BJ (cell line): ENCODE results near the gene TP53BP1. TPM values are rescaled to one million over a fixed set of nuclear protein-coding genes. Genes with fewer than 3 reads are reported as not detected.

ENCODE experiments used
- CTCF ChIA-PET: fragments of 350-600 bp; formaldehyde crosslinking; extraction: SDS; loops from one replicate; lab custom pipeline; 2021; ENCODE audit warnings: antibody characterized with exemption, inconsistent platforms; lab: Yijun Ruan, JAX
- POLR2A ChIA-PET: fragments of 300-600 bp; sonication (Branson Sonifier 250); formaldehyde crosslinking; extraction: SDS; loops from one replicate; lab custom pipeline; 2021; ENCODE audit warnings: antibody characterized with exemption; lab: Charles Lee
- DNase-seq: peaks from one replicate; pipeline ENCODE4 v3.0.0-alpha.2; 2011; ENCODE audit warnings: low read depth
- H3K27me3 ChIP-seq: 2 replicates; pipeline ENCODE4 v1.6.0; 2011; ENCODE audit warnings: low read length; ENCODE audit not compliant: control insufficient read depth, insufficient read depth
- H3K36me3 ChIP-seq: 2 replicates; pipeline ENCODE4 v1.5.1; 2011; ENCODE audit warnings: low read length; ENCODE audit not compliant: control insufficient read depth, insufficient read depth
- H3K4me3 ChIP-seq: 2 replicates; pipeline ENCODE4 v1.5.1; 2011; ENCODE audit warnings: low read depth, mild to moderate bottlenecking, control low read depth, low read length
- polyA plus RNA-seq: library from polyadenylated mRNA; depleted of rRNA; stranded (reverse); fragments of >200 nt; gene quantifications from 2 replicates; pipeline ENCODE4 v1.2.3, GENCODE V29; 2011
- TF ChIP-seq, protein P1 (sequence below): IDR thresholded peaks from 2 replicates; pipeline ENCODE4 v1.5.1; 2011; ENCODE audit warnings: low read depth, mild to moderate bottlenecking, control low read depth, inconsistent platforms, low read length, moderate library complexity; ENCODE audit not compliant: insufficient read depth

TP53BP1 gene
- polyA plus RNA-seq, 1 experiment, result 48.3 TPM

DNA sequence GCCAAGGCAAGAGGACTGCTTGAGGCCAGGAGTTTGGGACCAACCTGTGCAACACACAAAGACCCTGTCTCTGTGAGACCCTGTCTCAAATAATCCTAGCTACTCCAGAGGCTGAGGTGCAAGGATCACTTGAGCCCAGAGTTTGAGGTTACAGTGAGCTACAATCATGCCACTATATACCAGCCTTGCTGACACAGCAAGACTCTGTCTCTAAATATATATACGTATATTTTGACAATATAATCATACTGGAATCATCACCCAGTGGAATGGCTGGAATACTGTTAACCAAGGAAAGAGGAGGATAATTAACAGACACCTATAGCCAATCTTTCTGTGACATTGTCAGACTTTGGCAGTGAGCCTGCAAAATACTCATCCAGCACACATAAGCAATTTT lies 15.5 kb upstream of the TP53BP1 start:
- no peaks in the 10 kb centered on the region for H3K36me3 ChIP-seq
- no peak for DNase-seq
- TF ChIP-seq, protein P1, sequence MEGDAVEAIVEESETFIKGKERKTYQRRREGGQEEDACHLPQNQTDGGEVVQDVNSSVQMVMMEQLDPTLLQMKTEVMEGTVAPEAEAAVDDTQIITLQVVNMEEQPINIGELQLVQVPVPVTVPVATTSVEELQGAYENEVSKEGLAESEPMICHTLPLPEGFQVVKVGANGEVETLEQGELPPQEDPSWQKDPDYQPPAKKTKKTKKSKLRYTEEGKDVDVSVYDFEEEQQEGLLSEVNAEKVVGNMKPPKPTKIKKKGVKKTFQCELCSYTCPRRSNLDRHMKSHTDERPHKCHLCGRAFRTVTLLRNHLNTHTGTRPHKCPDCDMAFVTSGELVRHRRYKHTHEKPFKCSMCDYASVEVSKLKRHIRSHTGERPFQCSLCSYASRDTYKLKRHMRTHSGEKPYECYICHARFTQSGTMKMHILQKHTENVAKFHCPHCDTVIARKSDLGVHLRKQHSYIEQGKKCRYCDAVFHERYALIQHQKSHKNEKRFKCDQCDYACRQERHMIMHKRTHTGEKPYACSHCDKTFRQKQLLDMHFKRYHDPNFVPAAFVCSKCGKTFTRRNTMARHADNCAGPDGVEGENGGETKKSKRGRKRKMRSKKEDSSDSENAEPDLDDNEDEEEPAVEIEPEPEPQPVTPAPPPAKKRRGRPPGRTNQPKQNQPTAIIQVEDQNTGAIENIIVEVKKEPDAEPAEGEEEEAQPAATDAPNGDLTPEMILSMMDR, result no peak
- ChIA-PET POLR2A (no interaction called here), CTCF (interaction anchor here (1.3 kb wide), 1 partner anchor 25 kb away, joined by 3 read pairs; no protein-coding TSS in a partner anchor)
- no peak overlapping the region for H3K4me3 ChIP-seq
- no peaks in the 10 kb centered on the region for H3K27me3 ChIP-seq

DNA sequence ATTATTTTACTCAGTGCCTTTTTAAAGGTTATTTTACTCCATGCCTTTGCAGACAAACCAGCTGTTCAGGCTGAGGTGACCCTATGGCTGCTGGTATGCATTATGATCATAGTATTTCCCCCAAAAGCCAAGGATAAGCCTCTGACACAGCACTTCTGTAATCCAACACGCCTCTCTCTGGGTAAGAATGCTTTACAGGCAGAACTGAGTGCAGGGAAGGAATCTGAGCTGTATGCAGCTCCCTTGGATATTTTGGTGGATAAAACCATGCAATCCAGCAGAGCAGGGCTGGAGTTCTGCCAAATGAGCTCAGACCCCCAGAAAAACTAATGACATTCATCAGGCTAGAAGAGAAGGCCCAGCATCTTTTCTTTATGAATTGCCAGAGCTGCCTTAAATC lies 12.8 kb upstream of the TP53BP1 start:
- ChIA-PET POLR2A (no interaction called here), CTCF (interaction anchor here (0.9 to 1.1 kb wide), 3 partner anchors 8 to 13 kb away, joined by 3 to 6 read pairs (median 3); partner anchors contain the start of gene TP53BP1)
- TF ChIP-seq, protein P1, result no peak
- no peak overlapping the region for H3K4me3 ChIP-seq
- no peak for DNase-seq
- no peaks in the 10 kb centered on the region for H3K27me3 ChIP-seq
- no peaks in the 10 kb centered on the region for H3K36me3 ChIP-seq

DNA sequence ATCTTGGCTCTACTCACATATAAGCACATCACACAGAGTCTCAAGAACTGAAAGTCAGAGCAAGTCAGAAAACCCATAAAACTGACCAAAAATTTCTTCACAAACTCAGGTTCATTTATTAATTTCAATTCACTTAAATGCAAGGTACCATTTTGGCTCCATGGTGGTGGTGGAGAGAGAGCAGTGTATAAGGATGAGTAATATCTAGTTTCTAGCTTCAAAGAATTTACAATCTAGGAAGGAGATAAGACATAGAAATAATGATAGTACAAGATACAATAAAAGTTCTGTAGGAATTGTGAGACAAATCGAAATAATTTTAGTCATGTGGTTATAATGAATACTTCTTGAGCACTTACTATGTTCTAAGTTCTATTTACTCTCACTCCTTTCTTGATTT lies 6.7 kb upstream of the TP53BP1 start:
- POLR2A ChIA-PET, result no interaction called here
- Histone ChIP-seq H3K27me3 (no peaks in the 10 kb centered on the region), H3K4me3 (no peak overlapping the region), H3K36me3 (no peaks in the 10 kb centered on the region)
- TF ChIP-seq, protein P1, result no peak
- CTCF ChIA-PET, result interaction anchor here (0.7 to 3.1 kb wide), 2 partner anchors 15 to 59 kb away, joined by 3 to 17 read pairs; no protein-coding TSS in a partner anchor
- DNase-seq, result no peak

DNA sequence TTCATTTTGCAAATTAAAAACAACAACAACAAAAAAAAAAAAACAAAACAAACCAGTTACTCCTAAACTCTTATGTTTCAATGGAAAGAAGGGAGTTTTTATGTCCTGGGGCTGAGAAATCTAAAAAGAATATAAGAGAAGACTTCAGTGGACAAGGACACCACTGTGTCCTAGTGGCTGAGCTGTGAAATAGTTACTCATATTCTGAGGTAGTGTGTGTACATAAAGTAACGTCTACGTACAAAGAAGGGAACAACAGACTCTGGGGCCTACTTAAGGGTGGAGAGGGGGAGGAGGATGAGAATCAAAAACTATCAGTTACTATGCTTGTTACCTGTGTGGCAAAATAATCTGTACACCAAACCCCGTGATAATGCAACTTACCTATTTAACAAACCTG lies 6.0 kb upstream of the TP53BP1 start:
- H3K4me3 ChIP-seq, result no peak overlapping the region
- ChIA-PET POLR2A (no interaction called here), CTCF (no interaction called here)
- TF ChIP-seq, protein P1, result no peak
- no peaks in the 10 kb centered on the region for H3K36me3 ChIP-seq
- H3K27me3 ChIP-seq, result no peaks in the 10 kb centered on the region
- DNase-seq, result no peak

DNA sequence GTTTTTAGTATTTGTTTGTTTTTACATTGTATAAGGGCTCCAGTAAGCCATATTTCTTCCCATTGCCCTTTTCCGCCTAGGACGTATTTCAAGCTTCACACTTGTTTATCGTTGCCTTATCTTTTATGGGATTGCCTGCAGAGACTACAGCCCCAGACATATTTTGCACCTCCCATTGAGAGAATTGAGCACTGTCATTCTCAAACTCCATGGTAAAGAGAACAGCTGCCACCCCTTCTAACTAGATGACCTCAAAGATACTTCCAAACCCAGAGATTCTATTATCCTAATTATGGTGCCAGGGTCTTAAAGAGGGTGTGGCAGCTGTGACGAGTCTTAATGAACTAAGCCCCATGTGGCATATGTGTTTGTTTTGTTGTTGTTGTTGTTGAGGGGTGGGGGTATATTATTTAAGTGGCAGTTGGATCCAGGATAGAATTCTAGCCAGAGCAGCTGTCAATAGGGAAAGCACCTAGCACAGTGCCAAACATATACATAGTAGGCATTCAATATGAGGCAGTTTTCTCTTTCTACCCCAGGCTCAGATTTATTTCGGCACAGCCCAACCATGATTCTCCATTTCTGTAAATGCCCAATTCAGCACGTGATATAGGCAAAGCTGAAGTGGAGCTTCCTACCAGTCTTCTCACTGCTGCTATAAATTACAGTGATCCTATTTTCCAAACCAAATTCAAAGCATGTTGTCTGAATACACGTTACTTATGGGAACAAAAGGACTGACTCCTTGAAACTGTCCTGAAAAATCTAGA lies 932 bp upstream of the TP53BP1 start:
- H3K4me3 ChIP-seq, result no peak overlapping the region
- POLR2A ChIA-PET, result interaction anchor here (0.5 kb wide), 1 partner anchor 27 kb away, joined by 3 read pairs; no protein-coding TSS in a partner anchor
- TF ChIP-seq, protein P1, result no peak
- no peaks in the 10 kb centered on the region for H3K27me3 ChIP-seq
- no peak for DNase-seq
- no peaks in the 10 kb centered on the region; the same call in 1 of the 2 replicates for H3K36me3 ChIP-seq
- CTCF ChIA-PET, result interaction anchor here (1.2 to 1.5 kb wide), 3 partner anchors 12 to 22 kb away, joined by 3 read pairs; no protein-coding TSS in a partner anchor
